ENCODE data around the gene ZNF606.
"Not testable (repeated sequence)": the region's sequence is repeated elsewhere in the genome, so short reads cannot be mapped to it uniquely, and the experiment has no call there.

Gene ZNF606

GRCh38 chr19:58010507-58010906, 7.9 kb upstream of the ZNF606 start:
- no peak for DNase-seq (ENCODE audit: low read depth in 3 of 3, low spot score in 1 of 3)

- peak in 2 of 3 donors; percentile 6 to 19 for DNase-seq (ENCODE audit: low read depth in 3 of 3, low spot score in 1 of 3)
Observed at GRCh38 chr19:58009666-58010301, 7.2 kb upstream of the ZNF606 start.

- DNase-seq (ENCODE audit: low read depth in 3 of 3, low spot score in 1 of 3) = no peak
Observed at GRCh38 chr19:58009301-58009665, 6.7 kb upstream of the ZNF606 start.

GRCh38 chr19:58008877-58009276, 6.3 kb upstream of the ZNF606 start:
- not testable (repeated sequence) for DNase-seq (ENCODE audit: low read depth in 3 of 3, low spot score in 1 of 3)

GRCh38 chr19:58007285-58007684, 4.7 kb upstream of the ZNF606 start:
- DNase-seq (ENCODE audit: low read depth in 3 of 3, low spot score in 1 of 3) = no peak

GRCh38 chr19:58003174-58003828, 681 bp upstream of the ZNF606 start:
- no peak for DNase-seq (ENCODE audit: low read depth in 3 of 3, low spot score in 1 of 3)

- peak in 1 of 3 donors; percentile 7 for DNase-seq (ENCODE audit: low read depth in 3 of 3, low spot score in 1 of 3)
Observed at GRCh38 chr19:58001895-58002369, 688 bp downstream of the ZNF606 start.

GRCh38 chr19:58000677-58001076, 1.9 kb downstream of the ZNF606 start:
- no peak for DNase-seq (ENCODE audit: low read depth in 3 of 3, low spot score in 1 of 3)

- DNase-seq (ENCODE audit: low read depth in 3 of 3, low spot score in 1 of 3) = no peak
Observed at GRCh38 chr19:57992841-57993240, 9.8 kb downstream of the ZNF606 start.

GRCh38 chr19:57978586-57979289, 23.9 kb downstream of the ZNF606 start:
- no peak for DNase-seq (ENCODE audit: low read depth in 3 of 3, low spot score in 1 of 3)

- no peak for DNase-seq (ENCODE audit: low read depth in 3 of 3, low spot score in 1 of 3)
Observed at GRCh38 chr19:57974434-57974833, 28.2 kb downstream of the ZNF606 start, which contains the start of gene C19orf18. TSS of gene C19orf18 (minus strand) at chr19:57974534. CDS start at chr19:57974432, 102 bp downstream.

GRCh38 chr19:57964761-57965160, 37.9 kb downstream of the ZNF606 start:
- DNase-seq (ENCODE audit: low read depth in 3 of 3, low spot score in 1 of 3) = no peak

GRCh38 chr19:57961785-57962184, 40.8 kb downstream of the ZNF606 start:
- no peak for DNase-seq (ENCODE audit: low read depth in 3 of 3, low spot score in 1 of 3)

- no peak for DNase-seq (ENCODE audit: low read depth in 3 of 3, low spot score in 1 of 3)
Observed at GRCh38 chr19:57954996-57955395, 47.6 kb downstream of the ZNF606 start.

GRCh38 chr19:57949702-57950101, 52.9 kb downstream of the ZNF606 start:
- DNase-seq (ENCODE audit: low read depth in 3 of 3, low spot score in 1 of 3) = no peak

GRCh38 chr19:57949296-57949695, 53.3 kb downstream of the ZNF606 start:
- DNase-seq (ENCODE audit: low read depth in 3 of 3, low spot score in 1 of 3) = no peak

- peak; percentile 56 to 81 (median 70) for DNase-seq (ENCODE audit: low read depth in 3 of 3, low spot score in 1 of 3)
Observed at GRCh38 chr19:57947419-57948134, 55.0 kb downstream of the ZNF606 start, which contains the start of gene ZNF256. TSS of gene ZNF256 (minus strand) at chr19:57947706. CDS start at chr19:57947474, 232 bp downstream.

- no peak for DNase-seq (ENCODE audit: low read depth in 3 of 3, low spot score in 1 of 3)
Observed at GRCh38 chr19:57947088-57947418, 55.6 kb downstream of the ZNF606 start.

- no peak for DNase-seq (ENCODE audit: low read depth in 3 of 3, low spot score in 1 of 3)
Observed at GRCh38 chr19:57946316-57946715, 56.3 kb downstream of the ZNF606 start.

- DNase-seq (ENCODE audit: low read depth in 3 of 3, low spot score in 1 of 3) = no peak
Observed at GRCh38 chr19:57941593-57941992, 61.0 kb downstream of the ZNF606 start.

- DNase-seq (ENCODE audit: low read depth in 3 of 3, low spot score in 1 of 3) = no peak
Observed at GRCh38 chr19:57935731-57936130, 66.9 kb downstream of the ZNF606 start.

Data from stimulated activated CD4-positive, alpha-beta T cell treated with anti-CD3 and anti-CD28 coated beads, TNF-alpha, amount 100 ng/mL, for 1 hour (primary cell).